Prostate gland (tissue), 2 donors: ENCODE measurements around the gene ABHD15. TPM values are rescaled to one million over a fixed set of nuclear protein-coding genes. Genes with fewer than 3 reads are reported as not detected.

Experiments
- DNase-seq: peaks from one replicate; pipeline ENCODE4 v3.0.0-alpha.2; 2019; ENCODE audit warnings: low spot score
- H3K27ac ChIP-seq, 2 donors: fragments of 200-600 bp; sonication (generic); 2 replicates each; pipeline ENCODE4 v1.5.1; 2017 to 2019
- H3K27me3 ChIP-seq: fragments of 200-600 bp; sonication (generic); replicated peaks from 2 replicates; pipeline ENCODE4 v1.5.1; 2019; ENCODE audit not compliant: insufficient read depth
- H3K36me3 ChIP-seq, 2 donors: fragments of 200-600 bp; sonication (generic); 1 replicate in 1 of 2; 2 replicates in 1 of 2; pipeline versions ENCODE4 v1.5.1 to v1.8.1; 2017 to 2019
- H3K4me1 ChIP-seq: fragments of 200-600 bp; sonication (generic); replicated peaks from 2 replicates; pipeline ENCODE4 v1.5.1; 2019
- H3K4me3 ChIP-seq, 2 donors: fragments of 200-600 bp; sonication (generic); 2 replicates each; pipeline ENCODE4 v1.5.1; 2017 to 2019
- H3K9me3 ChIP-seq: fragments of 200-600 bp; sonication (generic); 2 replicates; pipeline ENCODE4 v1.5.1; 2017
- CTCF ChIP-seq, 4 experiments: fragments of 200-600 bp in 2 of 4; fragments of 450-650 bp in 2 of 4; sonication (generic) in 2 of 4; IDR thresholded peaks; 1 replicate in 3 of 4; 2 replicates in 1 of 4; pipeline ENCODE4 v1.5.1; 2016 to 2019; ENCODE audit warnings: antibody characterized with exemption in 4 of 4, mild to moderate bottlenecking in 2 of 4, moderate library complexity in 2 of 4
- POLR2A ChIP-seq: fragments of 450-650 bp; IDR thresholded peaks from one replicate; pipeline ENCODE4 v1.6.1; 2016; ENCODE audit warnings: antibody characterized with exemption, mild to moderate bottlenecking
- POLR2AphosphoS5 ChIP-seq: sonication (generic); formaldehyde crosslinking; IDR thresholded peaks from one replicate; pipeline ENCODE4 v1.6.1; 2017; ENCODE audit warnings: antibody characterized with exemption
- WGBS: methylation state at CpG from one replicate; pipeline ENCODE4 v1.1.5; 2018; 5-methylcytosine and 5-hydroxymethylcytosine counted together
- intact Hi-C: fragments of 100-400 bp; cut with DNase I; formaldehyde crosslinking; loops from one replicate; pipeline ENCODE4 v1.14.2; 2022
- total RNA-seq, 2 donors: library from RNA; depleted of rRNA; stranded (reverse); fragments of >200 nt; gene quantifications; one replicate each; pipeline ENCODE4 v1.1.0, GENCODE V29; 2016

The ABHD15 gene
- total RNA-seq, 2 donors from 2014 or later = 9.1 to 14.8 TPM

- 94% methylated on average over 9 of the region's 9 CpGs for WGBS
- Histone ChIP-seq H3K27me3 (no peaks in the 10 kb centered on the region), H3K9me3 (no peaks in the 10 kb centered on the region), H3K36me3 (peaks cover 7 to 23% of the 10 kb centered on the region in 2 donors), H3K4me3 (no peak overlapping the region), H3K4me1 (no peaks in the 10 kb centered on the region), H3K27ac (no peak overlapping the region)
- TF ChIP-seq POLR2A (no peak), CTCF (IDR thresholded peaks at IDR 0.05) (no peak), POLR2AphosphoS5 (no peak)
- intact Hi-C loops = no loop called here
- DNase-seq = no peak
Observed at GRCh38 chr17:29577001-29577370, 10.1 kb upstream of the ABHD15 start.

DNA sequence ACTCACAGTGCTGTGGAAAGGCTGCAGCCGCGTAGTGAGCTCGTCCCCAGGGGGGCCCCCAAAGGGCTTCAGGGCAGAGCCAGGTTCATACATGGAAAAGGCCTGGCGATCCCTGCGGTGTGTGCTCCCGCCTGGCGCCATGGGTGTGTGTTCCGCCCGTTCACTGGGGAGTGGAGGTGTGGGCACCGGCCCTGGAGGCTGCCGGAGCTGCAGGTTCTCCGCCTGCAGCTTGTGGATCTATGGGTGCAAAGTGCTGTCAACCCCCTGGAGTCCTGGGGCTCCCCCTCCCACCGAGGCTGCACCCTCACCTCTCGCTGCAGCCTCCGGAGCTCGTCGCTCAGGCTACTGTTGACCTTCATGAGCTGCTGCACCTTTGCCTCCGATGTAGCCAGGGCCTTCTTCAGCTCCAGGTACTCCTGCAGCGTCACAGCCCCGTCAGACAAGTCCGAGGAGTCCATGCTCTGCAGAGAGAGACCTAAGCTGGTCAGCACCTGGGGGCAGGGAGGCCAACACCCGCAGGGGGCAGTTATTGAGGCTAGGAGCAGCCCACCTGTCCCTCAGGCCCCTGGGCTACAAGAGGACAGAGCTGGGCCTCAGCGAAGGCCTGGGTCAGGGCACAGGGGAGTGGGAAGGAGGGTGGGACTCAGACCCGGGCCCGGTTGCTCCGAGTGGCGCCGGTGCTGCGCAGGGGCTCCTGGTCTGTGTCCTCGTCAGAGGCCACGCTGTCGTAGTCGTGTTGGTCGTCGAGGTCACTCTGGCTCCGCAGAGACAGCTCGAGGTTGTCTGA is 9.6 kb upstream of the ABHD15 start:
- TF ChIP-seq POLR2AphosphoS5 (no peak), POLR2A (no peak), CTCF (IDR thresholded peaks at IDR 0.05) (no peak)
- WGBS = 92% methylated on average over 36 of the region's 37 CpGs
- Histone ChIP-seq H3K9me3 (no peaks in the 10 kb centered on the region), H3K27ac (no peak overlapping the region), H3K27me3 (no peaks in the 10 kb centered on the region), H3K36me3 (peaks cover 7 to 23% of the 10 kb centered on the region in 2 donors), H3K4me1 (no peaks in the 10 kb centered on the region), H3K4me3 (no peak overlapping the region)
- intact Hi-C loops = no loop called here
- DNase-seq = no peak

GRCh38 chr17:29575511-29576213 is 8.8 kb upstream of the ABHD15 start:
- intact Hi-C loops = no loop called here

GRCh38 chr17:29574732-29575510 is 8.1 kb upstream of the ABHD15 start:
- H3K36me3 ChIP-seq = peaks cover 7 to 23% of the 10 kb centered on the region in 2 donors
- no peak for TF ChIP-seq CTCF (IDR thresholded peaks at IDR 0.05)
- TF ChIP-seq POLR2AphosphoS5 = no peak
- TF ChIP-seq POLR2A = no peak
- H3K27ac ChIP-seq = no peak overlapping the region
- intact Hi-C loops = no loop called here
- DNase-seq = no peak
- H3K4me1 ChIP-seq = no peaks in the 10 kb centered on the region
- no peaks in the 10 kb centered on the region for H3K27me3 ChIP-seq
- no peak overlapping the region for H3K4me3 ChIP-seq
- WGBS = 80% methylated on average over 17 of the region's 17 CpGs
- no peaks in the 10 kb centered on the region for H3K9me3 ChIP-seq

More at GRCh38 chr17:29575511-29576213, 8.8 kb upstream of the ABHD15 start:
- Histone ChIP-seq H3K27ac (no peak overlapping the region), H3K4me3 (no peak overlapping the region), H3K27me3 (no peaks in the 10 kb centered on the region), H3K9me3 (no peaks in the 10 kb centered on the region), H3K36me3 (peaks cover 7 to 23% of the 10 kb centered on the region in 2 donors), H3K4me1 (no peaks in the 10 kb centered on the region)
- WGBS = 84% methylated on average over 28 of the region's 28 CpGs
- TF ChIP-seq POLR2A (no peak), POLR2AphosphoS5 (no peak), CTCF (IDR thresholded peaks at IDR 0.05) (no peak)
- DNase-seq = no peak
